Left renal pelvis (tissue), 4 donors: ENCODE results near the gene DSCAM. TPM values are rescaled to one million over a fixed set of nuclear protein-coding genes. Genes with fewer than 3 reads are reported as not detected.

ENCODE experiments used
- DNase-seq, 4 donors: peaks; one replicate each; pipeline ENCODE4 v3.0.0-alpha.2; 2013; ENCODE audit warnings: low read depth in 4 of 4, low spot score in 3 of 4
- polyA plus RNA-seq, 4 donors: library from polyadenylated mRNA; unstranded; fragments of 120-200 nt; gene quantifications; one replicate each; pipeline ENCODE4 v1.2.1, GENCODE V29; 2013; ENCODE audit not compliant: insufficient read length in 4 of 4

DSCAM gene
- polyA plus RNA-seq, 4 donors = 0.06 to 0.14 (median 0.09) TPM

DNA sequence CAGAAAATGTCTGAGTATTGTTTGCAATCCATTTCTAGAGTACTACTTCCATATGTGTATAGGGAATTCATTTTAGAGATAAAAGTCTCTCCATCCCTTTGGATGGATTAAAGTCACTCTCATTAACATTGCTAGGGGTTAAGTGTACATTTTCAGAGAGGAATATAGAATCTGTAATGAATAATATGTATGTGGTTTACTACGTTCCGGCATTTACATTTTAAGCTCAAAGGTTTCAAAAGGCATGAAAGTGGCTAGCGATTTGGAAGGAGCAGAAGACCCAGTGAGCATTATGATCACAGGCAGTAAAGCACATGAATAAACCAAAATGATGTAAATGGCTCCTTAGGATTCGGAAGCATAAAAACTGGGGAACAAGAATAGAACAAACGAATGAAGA is 123.0 kb downstream of the DSCAM start:
- no peak for DNase-seq

DNA sequence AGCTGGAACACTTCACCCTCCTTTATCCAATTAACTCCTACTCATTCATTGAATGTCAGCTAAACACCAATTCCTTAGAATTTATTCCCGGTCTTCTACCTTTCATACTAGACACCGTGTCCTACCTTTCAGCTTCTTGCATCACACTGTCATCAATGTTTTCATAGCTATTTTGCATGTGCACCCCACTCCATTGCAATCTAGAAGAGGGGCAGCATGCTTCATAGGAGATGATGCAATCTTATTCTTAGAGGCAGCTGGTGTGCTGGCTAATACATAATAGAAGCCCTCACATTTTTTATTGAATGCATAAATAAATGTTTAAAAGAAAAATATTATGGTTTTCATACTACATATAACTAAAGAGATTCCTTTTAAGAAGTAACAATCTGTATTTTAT is 123.6 kb downstream of the DSCAM start:
- no peak for DNase-seq

DNA sequence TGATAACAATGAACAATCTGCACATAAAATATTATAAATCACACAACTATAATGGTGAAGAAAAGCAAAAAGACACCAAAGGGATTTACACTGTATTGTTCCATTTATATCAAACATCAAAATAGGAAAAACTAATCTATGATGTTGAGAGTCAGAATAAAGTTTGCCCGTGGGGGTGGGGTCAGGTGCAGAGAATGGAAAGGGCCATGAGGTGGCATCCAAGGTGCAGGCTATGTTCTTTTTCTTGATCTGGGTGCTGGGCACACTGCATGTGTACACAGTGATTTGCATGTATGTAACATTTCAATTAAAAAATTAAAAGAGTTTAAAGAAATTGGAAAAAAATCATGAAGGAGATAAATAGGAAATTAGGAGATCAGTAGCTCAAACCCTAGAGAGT is 127.3 kb downstream of the DSCAM start:
- DNase-seq = no peak

DNA sequence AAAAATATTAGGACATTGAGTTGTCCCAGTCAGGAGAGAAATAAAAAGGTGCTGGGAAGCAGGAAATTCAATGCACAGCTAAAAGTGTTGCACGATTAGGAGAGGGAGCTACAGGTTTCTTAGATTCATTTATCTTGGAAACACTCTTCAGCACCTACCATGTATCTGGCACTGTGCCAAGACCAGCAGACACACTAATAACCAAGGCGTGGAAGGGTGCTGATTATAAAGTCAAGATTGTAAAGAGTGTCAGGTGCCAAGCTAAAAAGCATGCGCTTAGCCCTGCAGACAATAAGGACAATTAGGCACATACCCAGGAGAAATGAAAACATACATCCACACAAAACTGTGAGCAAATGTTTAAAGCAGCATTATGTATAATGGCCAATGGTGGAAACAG is 129.9 kb downstream of the DSCAM start:
- DNase-seq = no peak

DNA sequence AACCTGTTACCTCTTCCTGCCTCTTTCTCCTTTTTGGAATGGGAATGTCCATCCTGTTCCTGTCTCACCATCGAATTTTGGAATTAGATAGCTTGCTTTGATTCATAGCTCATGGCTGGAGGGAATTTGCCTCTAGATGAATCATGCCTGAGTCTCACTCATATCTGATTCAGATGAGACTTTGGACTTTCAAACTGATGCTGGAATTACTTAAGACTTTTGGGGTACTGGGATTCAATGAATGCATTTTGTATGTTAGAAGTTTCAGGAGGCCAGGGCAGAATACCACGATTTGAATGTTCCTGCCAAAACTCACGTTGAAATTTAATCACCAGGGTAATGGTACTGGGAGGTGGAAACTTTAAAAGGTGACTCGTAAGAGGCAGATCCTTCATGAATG is 132.4 kb downstream of the DSCAM start:
- DNase-seq = no peak

DNA sequence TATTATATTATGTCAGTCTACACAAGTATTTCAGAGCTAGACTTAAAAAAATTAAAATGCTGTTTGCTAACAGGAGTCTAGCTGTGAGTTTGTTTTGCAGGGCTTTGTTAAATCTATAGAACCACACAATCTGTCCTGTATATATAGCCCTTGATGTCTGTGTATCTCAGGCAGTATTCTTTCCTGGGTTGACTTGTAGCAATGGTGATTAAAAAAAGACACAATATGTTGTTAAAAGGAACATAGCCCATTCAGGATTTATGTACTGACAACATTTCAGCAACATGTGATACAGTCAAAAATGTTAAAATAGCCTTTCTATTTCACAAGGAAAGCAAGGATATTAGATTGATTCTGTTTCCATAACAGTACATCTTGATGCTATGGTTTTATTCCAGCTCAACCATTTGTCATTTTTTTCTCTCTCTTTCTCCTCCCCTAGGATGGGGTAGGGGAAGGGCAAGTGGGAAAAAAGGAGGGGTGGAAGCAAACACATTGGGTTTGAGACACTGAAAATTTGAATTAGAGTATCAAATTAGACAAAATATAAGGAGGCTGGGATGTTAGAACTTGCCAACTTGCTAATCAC is 139.2 kb downstream of the DSCAM start:
- DNase-seq = no peak

DNA sequence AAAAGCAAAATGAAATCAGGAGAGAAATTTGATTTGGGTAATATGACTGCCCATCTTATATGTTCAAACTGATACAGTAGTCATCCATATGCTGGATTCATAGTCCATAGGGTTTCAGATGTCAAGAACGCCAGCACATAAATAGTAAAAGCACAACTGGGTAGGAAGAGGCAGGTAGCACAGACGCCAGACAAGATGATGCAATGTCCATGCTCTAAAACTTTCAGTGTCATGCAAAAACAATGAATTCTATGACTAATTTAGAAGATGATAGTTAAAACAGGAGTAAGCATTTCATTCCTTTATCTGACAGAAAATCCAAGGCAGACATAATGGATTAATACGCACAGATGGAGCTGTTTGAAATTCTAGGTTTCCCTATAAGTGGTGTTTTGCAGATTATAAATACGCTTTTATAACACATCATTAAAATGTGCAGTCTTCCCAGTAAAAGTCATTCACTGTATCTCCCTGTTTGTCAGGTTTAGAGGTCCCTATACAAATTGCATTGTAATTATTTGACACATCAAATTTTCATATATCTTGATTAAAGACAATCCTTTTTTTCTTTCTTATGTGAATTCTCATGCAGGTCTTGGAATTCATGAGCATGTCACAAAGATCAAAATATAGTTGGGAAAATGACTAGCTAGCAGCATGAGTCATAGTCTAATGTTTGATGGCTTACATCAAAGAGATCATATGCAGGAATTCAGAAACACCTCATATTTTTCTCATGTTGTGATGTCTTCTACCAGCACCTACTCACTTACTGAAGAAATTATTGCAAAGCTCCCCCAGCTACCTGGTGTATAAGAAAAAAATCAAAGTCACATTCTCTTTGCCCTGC is 139.9 kb downstream of the DSCAM start:
- no peak for DNase-seq

DNA sequence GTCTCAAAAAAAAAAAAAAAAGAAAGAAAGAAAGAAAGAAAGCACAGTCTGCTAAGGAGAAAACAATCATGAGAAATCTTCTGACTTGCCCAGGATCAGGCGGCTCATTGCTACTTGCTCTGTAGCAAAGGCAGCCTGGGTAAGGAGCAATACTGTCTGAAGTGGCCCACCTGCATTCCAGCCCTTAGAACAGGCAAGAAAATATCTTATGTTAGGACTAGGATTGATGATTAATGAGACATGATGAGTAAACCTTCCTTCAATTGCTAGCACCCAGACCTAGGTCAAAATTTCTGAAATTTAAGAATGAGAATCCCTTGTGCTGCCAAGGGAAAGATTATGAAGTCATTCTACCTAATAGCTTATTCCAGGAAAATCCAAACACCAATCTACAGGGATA is 140.8 kb downstream of the DSCAM start:
- no peak for DNase-seq

DNA sequence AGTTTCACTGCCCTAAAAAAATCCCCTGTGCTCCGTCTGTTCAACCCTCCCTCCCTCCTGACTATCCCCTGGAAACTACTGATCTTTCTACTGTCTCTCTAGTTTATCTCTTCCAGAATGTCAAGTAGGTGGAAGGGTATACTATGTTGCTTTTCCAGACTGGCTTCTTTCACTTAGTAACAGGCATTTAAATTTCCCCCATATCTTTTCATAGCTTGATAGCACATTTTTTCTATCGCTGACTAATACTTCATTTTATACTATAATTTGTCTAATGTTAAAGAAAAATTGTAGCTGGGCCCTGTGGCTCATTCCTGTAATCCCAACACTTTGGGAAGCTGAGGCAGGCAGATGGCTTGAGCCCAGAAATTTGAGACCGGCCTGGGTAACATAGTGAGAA is 142.8 kb downstream of the DSCAM start:
- DNase-seq = no peak

DNA sequence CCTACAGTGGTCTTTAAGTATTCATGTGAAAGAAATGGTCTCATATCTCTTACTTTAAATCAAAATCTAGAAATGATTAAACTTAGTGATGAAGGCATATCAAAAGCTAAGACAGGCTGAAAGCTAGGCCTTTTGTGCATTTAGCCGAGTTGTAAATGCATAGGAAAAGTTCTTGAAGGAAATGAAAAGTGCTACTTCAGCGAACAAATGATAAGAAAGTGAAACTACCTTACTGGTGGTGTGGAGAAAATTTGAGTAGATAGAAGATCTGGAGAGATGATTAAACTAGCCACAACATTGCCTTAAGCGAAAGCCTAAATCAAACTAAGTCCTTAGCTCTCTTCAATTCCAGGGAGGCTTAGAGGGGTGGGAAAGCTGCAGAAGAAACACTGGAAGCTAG is 147.6 kb downstream of the DSCAM start:
- no peak for DNase-seq

DNA sequence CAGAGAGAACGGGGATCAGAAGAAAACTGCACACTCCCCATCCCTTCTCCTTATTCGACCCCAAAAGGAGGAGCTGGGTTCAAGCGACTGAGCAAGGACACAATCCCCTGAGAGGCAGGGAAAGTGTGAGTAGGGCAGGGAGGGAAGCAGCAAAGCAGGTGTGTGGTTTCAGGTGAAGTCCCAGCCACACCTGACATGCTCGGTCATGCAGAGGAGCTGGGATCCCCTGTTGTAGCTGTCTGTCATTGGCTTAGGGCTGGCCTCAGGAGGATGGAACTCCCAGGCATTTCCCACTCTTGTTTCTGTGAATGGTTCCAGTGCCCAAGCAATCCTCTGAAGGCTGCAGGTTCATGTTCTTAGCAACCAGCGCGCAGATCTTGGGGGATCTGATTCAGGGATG is 150.7 kb downstream of the DSCAM start:
- DNase-seq = no peak

DNA sequence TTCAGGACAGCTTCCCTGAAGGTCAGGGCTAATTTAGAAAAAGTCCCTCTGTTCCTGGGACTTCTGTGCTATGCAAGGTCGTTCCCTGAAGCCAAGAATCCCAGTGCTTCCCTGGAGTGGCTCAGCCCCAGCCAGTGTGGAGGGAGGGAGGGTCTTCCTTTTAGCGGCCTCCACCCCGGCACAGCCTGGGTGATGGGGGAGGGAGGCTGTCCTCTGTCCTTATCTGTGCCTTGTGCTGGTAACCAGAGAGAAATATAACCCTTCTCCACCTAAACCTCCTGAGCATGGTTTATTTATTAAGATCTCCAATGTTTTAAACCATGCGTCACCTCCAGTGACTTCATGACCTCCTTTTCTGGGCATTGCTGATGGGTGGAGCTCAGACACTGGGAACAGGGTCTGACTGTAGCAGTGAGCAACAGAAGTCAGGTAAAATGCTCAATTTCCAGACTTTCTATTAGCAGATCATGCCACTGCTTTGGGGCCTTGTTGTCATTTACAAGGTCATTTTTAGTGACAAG is 157.1 kb downstream of the DSCAM start:
- no peak for DNase-seq

DNA sequence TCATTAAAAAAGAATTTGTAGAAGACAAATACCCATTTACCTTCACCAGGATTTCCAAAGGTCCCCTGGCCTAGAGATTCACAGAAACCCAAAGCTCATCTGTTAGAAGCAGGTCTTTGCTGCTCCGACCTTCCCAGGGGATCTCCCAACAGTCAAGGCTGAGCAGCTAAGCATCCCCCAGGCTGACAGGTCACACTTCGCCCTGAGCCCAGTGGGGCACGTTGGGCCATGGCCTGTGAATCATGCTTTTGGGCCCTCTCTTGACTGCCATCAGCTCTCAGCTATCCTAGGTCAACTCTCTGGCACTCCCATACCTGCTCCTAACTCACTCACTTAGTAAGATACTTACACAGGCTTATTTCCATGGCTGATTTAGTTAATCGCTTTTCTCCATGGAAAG is 157.7 kb downstream of the DSCAM start:
- no peak for DNase-seq

DNA sequence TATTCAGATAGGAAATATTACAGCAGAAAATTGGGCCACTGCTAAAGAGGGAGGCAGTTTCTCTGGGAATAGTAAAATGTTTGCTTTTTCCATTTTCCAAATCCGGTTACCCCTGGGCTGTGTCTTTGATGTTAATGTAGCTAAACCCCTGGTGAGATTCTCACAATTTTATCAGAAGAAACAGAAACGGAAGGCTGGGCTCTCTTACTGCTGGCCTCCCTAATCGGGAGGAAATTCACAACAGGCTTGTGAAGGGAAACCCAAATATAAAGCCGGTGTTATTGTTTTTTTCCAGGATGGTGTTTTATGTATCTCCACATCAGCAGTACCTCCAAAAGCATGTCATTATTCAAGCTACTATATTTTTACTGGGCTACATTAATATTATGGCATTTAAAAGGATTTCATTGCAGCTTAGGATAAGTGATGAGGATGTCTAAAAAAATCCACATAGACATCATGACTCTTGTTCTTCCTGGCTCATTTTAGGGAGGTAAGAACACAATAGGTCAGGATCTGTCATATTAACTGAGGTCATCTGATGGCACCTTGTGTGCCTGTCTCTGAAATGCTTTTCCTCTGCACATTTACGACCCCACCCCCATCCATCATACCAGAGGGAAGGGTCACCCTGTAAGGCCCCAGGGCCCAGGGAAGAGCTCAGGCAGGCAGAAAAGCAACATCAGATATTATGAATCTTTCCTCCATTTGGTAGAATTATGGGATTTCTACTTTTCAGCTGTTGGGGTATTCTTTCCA is 158.7 kb downstream of the DSCAM start:
- no peak for DNase-seq

DNA sequence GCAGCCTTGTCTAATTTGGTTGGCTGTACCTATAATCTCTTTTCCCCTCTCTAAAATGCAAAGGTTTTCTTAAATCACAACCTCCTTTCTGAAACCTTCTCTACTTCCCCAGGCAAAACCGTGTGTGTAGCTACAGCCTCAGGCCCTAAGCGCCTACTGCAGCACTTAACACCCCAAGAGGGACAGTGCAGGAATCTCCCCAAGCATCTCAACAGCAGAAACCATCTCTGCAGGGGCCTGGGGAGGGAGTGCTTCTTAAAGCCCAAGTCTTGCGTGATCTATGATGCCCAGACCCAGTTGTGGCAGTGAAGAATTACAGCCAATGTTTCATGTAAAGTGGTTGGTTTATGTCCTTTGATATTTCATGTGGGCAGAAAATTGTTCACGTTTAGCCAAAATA is 159.3 kb downstream of the DSCAM start:
- no peak for DNase-seq

DNA sequence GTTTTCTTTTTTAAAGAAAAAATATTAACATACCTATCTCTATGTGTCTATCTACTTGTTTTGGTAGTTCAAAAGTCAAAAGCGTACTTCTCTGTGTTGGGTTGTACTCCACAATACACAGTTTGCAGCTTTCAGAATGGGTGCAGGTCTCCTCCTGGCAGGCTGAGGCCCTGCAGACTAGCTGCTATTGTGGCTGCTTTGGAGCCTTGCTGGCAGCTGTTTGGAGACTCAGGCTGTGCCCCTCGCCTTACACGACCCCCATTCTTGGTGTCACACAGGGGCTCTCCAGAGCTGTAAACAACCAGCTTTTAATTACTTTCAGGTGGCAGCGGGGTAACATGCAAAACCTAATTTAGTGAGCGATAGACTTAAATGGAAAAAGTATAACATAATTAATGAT is 160.4 kb downstream of the DSCAM start:
- DNase-seq = no peak

DNA sequence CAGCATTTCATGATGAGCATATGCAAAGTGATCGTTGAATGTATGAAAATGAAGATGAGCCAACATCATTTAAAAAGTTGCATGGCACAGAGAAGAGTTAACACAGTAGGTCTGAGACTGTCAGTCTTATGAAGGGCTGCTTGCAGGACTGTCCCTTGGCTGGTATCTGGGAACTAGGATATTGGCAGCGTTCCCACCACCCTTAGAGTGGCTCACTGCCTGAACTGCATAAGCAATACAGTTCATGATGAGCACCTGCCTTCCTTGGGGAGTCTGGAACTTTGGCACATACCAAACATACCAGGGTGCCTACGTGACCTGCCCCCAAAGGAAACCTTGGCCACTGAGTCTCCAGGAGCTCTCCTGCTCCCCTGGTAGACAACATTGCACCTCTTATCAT is 161.8 kb downstream of the DSCAM start:
- DNase-seq = no peak

DNA sequence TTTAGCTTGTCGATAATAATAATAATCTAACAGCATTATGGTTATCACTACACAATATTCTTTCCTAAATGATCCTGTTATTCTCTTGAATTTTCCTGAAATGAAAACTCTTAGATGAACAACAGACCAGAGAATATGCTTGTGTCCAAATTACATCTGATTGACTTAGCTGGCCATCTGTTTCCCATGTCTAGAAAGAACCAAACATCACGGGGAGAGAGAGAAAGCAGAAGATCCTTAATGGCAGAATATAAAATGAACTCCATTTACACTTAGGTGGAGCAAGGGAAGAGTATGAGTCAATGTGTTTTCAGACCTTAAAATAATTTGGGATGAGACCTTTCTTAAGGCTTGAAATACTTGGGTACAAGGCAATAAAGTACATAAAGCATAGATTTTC is 162.2 kb downstream of the DSCAM start:
- no peak for DNase-seq

DNA sequence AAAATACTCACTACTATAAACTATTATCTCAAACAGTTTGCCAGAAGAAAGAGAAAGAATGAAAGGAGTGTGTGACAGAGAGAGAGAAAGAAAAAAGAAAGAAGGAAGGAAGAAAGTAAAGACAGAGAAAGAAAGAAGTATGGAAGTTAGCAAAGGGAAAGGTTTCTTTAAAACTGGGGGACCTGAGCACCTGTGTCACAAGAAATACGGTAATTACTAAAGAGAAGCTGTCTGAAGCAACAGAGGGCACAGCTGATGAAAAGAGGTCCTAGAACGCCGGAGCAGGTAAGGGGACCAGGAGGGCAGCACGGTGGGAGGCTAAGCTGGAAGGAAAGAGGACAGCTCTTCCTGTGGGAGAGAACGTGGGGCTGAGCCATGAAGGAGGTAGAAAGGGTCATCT is 163.6 kb downstream of the DSCAM start:
- no peak for DNase-seq

DNA sequence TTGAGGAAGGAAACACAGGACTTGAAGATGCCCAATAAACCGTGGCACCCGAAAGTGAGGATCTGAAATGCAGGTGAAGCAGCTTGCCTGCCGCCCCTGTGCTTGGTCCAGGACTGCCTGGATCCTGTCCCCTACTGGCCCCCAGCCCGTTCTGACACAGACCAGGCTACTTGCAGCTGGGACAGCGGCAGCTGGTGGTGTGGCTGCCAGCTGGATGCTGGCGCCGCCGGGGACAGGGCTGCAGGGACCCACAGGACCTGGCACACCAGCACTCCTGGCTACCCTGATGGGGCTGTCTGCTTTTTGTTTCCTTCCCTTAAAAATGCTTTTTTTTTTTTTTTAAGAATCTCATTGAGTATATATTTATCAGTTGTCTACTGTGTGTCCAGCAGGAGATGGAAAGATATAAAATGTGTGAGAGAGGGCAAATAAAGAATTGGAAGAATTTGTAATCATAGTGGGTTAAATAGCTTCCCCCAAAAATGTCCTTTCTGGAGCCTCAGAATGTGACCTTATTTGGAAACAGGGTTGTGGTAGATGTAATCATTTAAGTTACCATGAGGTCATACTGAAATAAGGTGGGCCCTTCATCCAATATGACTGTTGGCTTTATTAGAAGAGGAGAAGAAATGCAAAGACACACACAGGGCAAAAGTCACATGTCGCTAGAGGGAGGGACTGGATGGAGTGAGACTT is 165.6 kb downstream of the DSCAM start:
- no peak for DNase-seq

DNA sequence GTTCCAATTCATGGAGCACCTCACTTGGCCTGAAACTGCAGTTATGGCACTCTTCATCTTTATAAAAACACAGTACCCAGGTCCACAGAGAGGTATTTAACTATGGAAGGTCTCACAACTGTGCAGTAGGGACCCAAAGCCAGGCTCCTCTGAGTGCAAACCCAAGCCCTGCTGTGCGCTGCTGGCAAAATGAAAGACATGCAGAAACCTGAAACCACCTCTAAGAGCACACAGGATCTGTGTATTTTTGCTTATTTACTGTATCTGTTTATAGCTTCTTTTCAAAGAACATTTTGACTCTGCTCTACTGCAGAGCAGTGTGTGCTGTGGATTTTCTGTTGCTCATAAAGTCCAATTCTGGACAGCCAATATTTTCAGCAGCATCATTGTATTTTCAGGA is 166.6 kb downstream of the DSCAM start:
- no peak for DNase-seq
